Loucy (cell line): ENCODE results near the gene MARF1.
"Not testable (repeated sequence)": the region's sequence is repeated elsewhere in the genome, so short reads cannot be mapped to it uniquely, and the experiment has no call there.

Experiments used
- H2AFZ ChIP-seq: fragments of 200-600 bp; sonication (generic); 2 replicates; pipeline ENCODE4 v1.6.0; 2016; ENCODE audit warnings: antibody characterized with exemption, mild to moderate bottlenecking, low read length, moderate library complexity
- H3F3A ChIP-seq: fragments of 200-600 bp; 2 replicates; pipeline ENCODE4 v1.6.0; 2016; ENCODE audit warnings: antibody characterized with exemption, low read depth, mild to moderate bottlenecking
- H3K27me3 ChIP-seq: fragments of 200-600 bp; sonication (generic); 2 replicates; pipeline ENCODE4 v1.6.1; 2014; ENCODE audit warnings: low read length, mild to moderate bottlenecking; ENCODE audit not compliant: insufficient read depth, poor library complexity, severe bottlenecking
- H3K36me3 ChIP-seq: fragments of 200-600 bp; sonication (generic); 2 replicates; pipeline ENCODE4 v1.6.1; 2016; ENCODE audit warnings: low read length; ENCODE audit not compliant: insufficient read depth
- H3K4me1 ChIP-seq: fragments of 200-600 bp; sonication (generic); 2 replicates; pipeline ENCODE4 v1.5.1; 2014; ENCODE audit warnings: low read length, mild to moderate bottlenecking; ENCODE audit not compliant: insufficient read depth, poor library complexity, severe bottlenecking
- H3K4me2 ChIP-seq: fragments of 200-600 bp; sonication (generic); 2 replicates; pipeline ENCODE4 v1.6.0; 2014; ENCODE audit warnings: antibody characterized with exemption, low read length, low read depth, mild to moderate bottlenecking; ENCODE audit not compliant: poor library complexity, severe bottlenecking
- H3K4me3 ChIP-seq: fragments of 200-600 bp; sonication (generic); 2 replicates; pipeline ENCODE4 v1.5.1; 2014; ENCODE audit warnings: low read length, mild to moderate bottlenecking, mixed read lengths; ENCODE audit not compliant: poor library complexity, severe bottlenecking
- H3K79me2 ChIP-seq: fragments of 200-600 bp; sonication (generic); 2 replicates; pipeline ENCODE4 v1.6.1; 2014; ENCODE audit warnings: low read length; ENCODE audit not compliant: insufficient read depth
- H3K9ac ChIP-seq: fragments of 200-600 bp; sonication (generic); 2 replicates; pipeline ENCODE4 v1.6.0; 2014; ENCODE audit warnings: mild to moderate bottlenecking, low read depth, low read length, moderate library complexity; ENCODE audit not compliant: poor library complexity, severe bottlenecking
- H3K9me2 ChIP-seq: fragments of 200-600 bp; sonication (generic); replicated peaks from 2 replicates; pipeline ENCODE4 v1.6.1; 2016; ENCODE audit warnings: low read depth, low read length, mixed read lengths
- H3K9me3 ChIP-seq: fragments of 200-600 bp; sonication (generic); 2 replicates; pipeline ENCODE4 v1.6.1; 2014; ENCODE audit warnings: mild to moderate bottlenecking, antibody characterized with exemption, low read length, low read depth; ENCODE audit not compliant: insufficient read depth
- H4K20me1 ChIP-seq: fragments of 200-600 bp; sonication (generic); 2 replicates; pipeline ENCODE4 v1.6.0; 2014; ENCODE audit warnings: antibody characterized with exemption, low read length, mild to moderate bottlenecking; ENCODE audit not compliant: insufficient read depth, poor library complexity, severe bottlenecking
- CTCF ChIP-seq: fragments of 200-600 bp; sonication (generic); conservative IDR thresholded peaks from 2 replicates; pipeline ENCODE4 v1.5.1; 2014; ENCODE audit warnings: mild to moderate bottlenecking, antibody characterized with exemption, low read length
- EZH2phosphoT487 ChIP-seq: fragments of 200-600 bp; IDR thresholded peaks from 2 replicates; pipeline ENCODE4 v1.6.1; 2018; ENCODE audit warnings: antibody characterized with exemption, mild to moderate bottlenecking, moderate library complexity, borderline replicate concordance

Gene MARF1

GRCh38 chr16:15609286-15609649 lies 33.7 kb downstream of the MARF1 start:
- no peaks in the 10 kb centered on the region for H3K9me2 ChIP-seq
- H3K4me3 ChIP-seq = no peak overlapping the region
- no peaks in the 10 kb centered on the region for H3F3A ChIP-seq
- H3K79me2 ChIP-seq = no peaks in the 10 kb centered on the region
- H3K9me3 ChIP-seq = no peaks in the 10 kb centered on the region
- no peak overlapping the region for H3K9ac ChIP-seq
- no peak overlapping the region for H2AFZ ChIP-seq
- no peaks in the 10 kb centered on the region for H4K20me1 ChIP-seq
- H3K4me1 ChIP-seq = no peaks in the 10 kb centered on the region
- no peaks in the 10 kb centered on the region for H3K27me3 ChIP-seq
- H3K36me3 ChIP-seq = peaks cover 11% of the 10 kb centered on the region; the same call in 1 of the 2 replicates
- H3K4me2 ChIP-seq = no peak overlapping the region
- no peak for TF ChIP-seq CTCF
- TF ChIP-seq EZH2phosphoT487 = no peak

- Histone ChIP-seq H3K4me2 (no peak overlapping the region), H3F3A (no peaks in the 10 kb centered on the region), H3K9me3 (no peaks in the 10 kb centered on the region), H4K20me1 (no peaks in the 10 kb centered on the region), H3K36me3 (peaks cover 16% of the 10 kb centered on the region; the same call in 1 of the 2 replicates), H3K9me2 (no peaks in the 10 kb centered on the region), H3K79me2 (no peaks in the 10 kb centered on the region), H3K4me3 (no peak overlapping the region), H3K4me1 (no peaks in the 10 kb centered on the region), H3K9ac (no peak overlapping the region), H2AFZ (no peak overlapping the region), H3K27me3 (no peaks in the 10 kb centered on the region)
- TF ChIP-seq CTCF (no peak), EZH2phosphoT487 (no peak)
Observed at GRCh38 chr16:15608398-15609285, 34.3 kb downstream of the MARF1 start.

GRCh38 chr16:15607700-15608396 lies 35.1 kb downstream of the MARF1 start:
- H3K27me3 ChIP-seq = no peaks in the 10 kb centered on the region
- no peaks in the 10 kb centered on the region for H3K9me2 ChIP-seq
- H3K79me2 ChIP-seq = no peaks in the 10 kb centered on the region
- no peaks in the 10 kb centered on the region for H3K4me1 ChIP-seq
- H3K4me3 ChIP-seq = no peak overlapping the region
- H4K20me1 ChIP-seq = no peaks in the 10 kb centered on the region
- H3K4me2 ChIP-seq = no peak overlapping the region
- H3K36me3 ChIP-seq = peaks cover 22% of the 10 kb centered on the region; the same call in 1 of the 2 replicates
- no peaks in the 10 kb centered on the region for H3F3A ChIP-seq
- no peak overlapping the region for H2AFZ ChIP-seq
- no peaks in the 10 kb centered on the region for H3K9me3 ChIP-seq
- TF ChIP-seq CTCF = no peak
- no peak for TF ChIP-seq EZH2phosphoT487
- H3K9ac ChIP-seq = no peak overlapping the region

GRCh38 chr16:15607221-15607699 lies 35.7 kb downstream of the MARF1 start:
- H3K27me3 ChIP-seq, H3K4me2 ChIP-seq, H3K9me2 ChIP-seq, H3K79me2 ChIP-seq, H3K9me3 ChIP-seq, H4K20me1 ChIP-seq, H3F3A ChIP-seq, H3K4me3 ChIP-seq, H3K4me1 ChIP-seq, H3K9ac ChIP-seq, H2AFZ ChIP-seq: not testable (repeated sequence)
- peaks cover 20% of the 10 kb centered on the region; the same call in 1 of the 2 replicates for H3K36me3 ChIP-seq
